GM12875 (cell line): ENCODE results near the gene SPATA24.

ENCODE experiments used
- H3K4me3 ChIP-seq: one replicate; pipeline ENCODE4 v1.5.1; 2011; ENCODE audit warnings: low read depth, low read length, control low read depth
- CTCF ChIP-seq: IDR thresholded peaks from 2 replicates; pipeline ENCODE4 v1.5.1; 2011; ENCODE audit warnings: low read depth, mild to moderate bottlenecking, control low read depth, inconsistent platforms, low read length, moderate library complexity, borderline replicate concordance; ENCODE audit not compliant: insufficient read depth

SPATA24 gene

GRCh38 chr5:139403787-139404483 is at the start of gene SPATA24:
Gene SPATA24 (minus strand): TSS chr5:139404089. CDS start chr5:139404060, 29 bp downstream.
- no peak for TF ChIP-seq CTCF
- peak within 1 kb of the TSS; percentile 64 for H3K4me3 ChIP-seq

DNA sequence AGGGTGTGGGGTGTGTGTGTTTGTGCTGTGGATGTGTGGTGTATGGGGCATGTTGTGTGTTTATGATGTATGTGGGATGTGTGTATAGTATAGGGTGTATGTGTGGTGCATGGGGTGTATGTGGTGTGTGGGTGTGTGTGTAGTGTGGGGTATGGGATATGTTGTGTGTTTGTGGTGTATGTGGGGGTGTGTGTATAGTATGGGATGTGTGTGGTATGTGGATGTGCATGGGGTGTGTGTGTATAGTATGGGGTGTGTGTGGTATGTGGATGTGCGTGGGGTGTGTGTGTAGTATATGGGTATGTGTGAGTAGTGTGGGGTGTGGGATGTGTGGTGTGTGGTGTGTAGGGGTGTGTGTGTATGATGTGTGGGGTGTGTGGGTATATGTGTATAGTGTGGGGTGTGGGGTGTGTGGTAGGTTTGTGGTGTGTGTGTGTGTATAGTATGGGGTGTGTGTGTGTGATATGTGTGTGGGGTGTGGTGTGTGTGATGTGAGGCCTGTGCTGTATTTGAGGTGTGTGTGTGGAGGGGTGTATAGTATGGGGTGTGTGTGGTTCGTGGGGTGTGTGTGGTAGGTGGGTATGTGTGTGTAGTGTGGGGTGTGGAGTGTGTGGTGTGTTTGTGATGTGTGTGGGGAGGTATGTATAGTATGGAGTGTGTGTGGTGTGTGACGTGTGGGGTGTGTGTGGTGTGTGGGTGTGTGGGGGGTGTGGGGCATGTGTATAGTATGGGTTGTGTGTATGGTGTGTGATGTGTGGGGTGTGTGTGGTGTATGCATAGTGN is 48.2 kb upstream of the SPATA24 start:
- no peak overlapping the region for H3K4me3 ChIP-seq
- no peak for TF ChIP-seq CTCF

- no peak overlapping the region for H3K4me3 ChIP-seq
- TF ChIP-seq CTCF, result no peak
Measured at GRCh38 chr5:139451176-139451575, 47.3 kb upstream of the SPATA24 start.

DNA sequence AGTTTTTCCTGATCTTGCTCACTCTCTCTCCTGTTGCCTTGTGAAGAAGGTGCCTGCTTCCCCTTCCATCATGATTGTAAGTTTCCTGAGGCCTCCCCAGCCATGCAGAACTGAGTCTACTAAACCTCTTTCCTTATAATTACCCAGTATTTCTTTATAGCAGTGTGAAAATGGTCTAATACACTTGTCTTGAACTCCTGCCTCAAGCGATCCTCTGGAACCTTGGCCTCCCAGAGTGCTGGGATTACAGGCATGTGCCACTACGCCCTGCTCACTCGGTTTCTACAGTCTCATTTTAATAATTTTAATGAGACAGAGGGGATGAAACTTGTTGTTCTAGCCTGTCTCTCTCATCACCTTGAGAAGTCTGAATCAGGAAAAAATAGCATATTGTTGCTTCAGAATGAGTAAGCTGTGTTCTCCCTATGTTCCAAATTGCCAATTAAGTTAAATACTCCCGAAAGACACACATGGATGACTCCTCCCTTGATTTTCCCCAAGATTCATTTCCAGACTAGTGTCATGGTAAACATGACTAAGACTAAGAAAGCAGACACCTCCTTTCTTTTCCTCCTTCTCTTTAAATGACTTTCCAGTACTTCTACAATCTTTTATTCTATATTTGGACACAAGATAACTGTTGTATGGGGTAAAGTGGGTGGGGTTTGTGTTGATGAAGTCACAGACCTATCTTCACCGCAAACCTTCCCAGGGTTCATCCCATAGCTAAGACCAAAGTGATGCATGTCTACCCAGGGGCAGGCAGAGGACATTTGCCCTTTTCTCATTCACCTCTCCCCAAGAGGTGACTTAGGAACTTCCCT is 43.3 kb upstream of the SPATA24 start:
- no peak for TF ChIP-seq CTCF

GRCh38 chr5:139445325-139446170 is 41.7 kb upstream of the SPATA24 start:
- no peak overlapping the region for H3K4me3 ChIP-seq

More for the DNA sequence above, 43.3 kb upstream of the SPATA24 start:
- no peak overlapping the region for H3K4me3 ChIP-seq

More at GRCh38 chr5:139445325-139446170, 41.7 kb upstream of the SPATA24 start:
- no peak for TF ChIP-seq CTCF
